Stimulated activated naive CD8-positive, alpha-beta T cell treated with anti-CD3 and anti-CD28 coated beads, Interleukin-15, Interleukin-2, amounts not matched to agents 100 ng/mL and 50 ng/mL, for 24 hours (primary cell): ENCODE data around the gene TMEM237.
A peak's percentile ranks its signal among the peaks of the same experiment; 100 is the strongest.
"Not testable (repeated sequence)": the region's sequence is repeated elsewhere in the genome, so short reads cannot be mapped to it uniquely, and the experiment has no call there.

Source experiments
- H3K27ac Mint-ChIP-seq: one replicate; pipeline ENCODE4 v1.8.0; 2021; ENCODE audit warnings: mild to moderate bottlenecking, mixed read lengths
- H3K27me3 Mint-ChIP-seq: one replicate; pipeline ENCODE4 v1.8.0; 2021; ENCODE audit warnings: mixed read lengths
- H3K36me3 Mint-ChIP-seq: one replicate; pipeline ENCODE4 v1.8.0; 2021; ENCODE audit warnings: low read depth, mixed read lengths
- H3K4me1 Mint-ChIP-seq: one replicate; pipeline ENCODE4 v1.8.0; 2021; ENCODE audit warnings: low read depth, mixed read lengths
- H3K4me3 Mint-ChIP-seq: one replicate; pipeline ENCODE4 v1.8.0; 2021; ENCODE audit warnings: mild to moderate bottlenecking, mixed read lengths
- H3K9me3 Mint-ChIP-seq: one replicate; pipeline ENCODE4 v1.8.0; 2021; ENCODE audit warnings: mixed read lengths

Gene TMEM237

GRCh38 chr2:201643216-201643890 lies at the start of gene TMEM237:
TSS of gene TMEM237 (minus strand) at chr2:201643503. CDS start at chr2:201643400, 103 bp downstream.
- Mint-ChIP-seq H3K4me1 (peaks cover 13% of the 10 kb centered on the region), H3K9me3 (no peaks in the 10 kb centered on the region), H3K4me3 (peak within 1 kb of the TSS; percentile 86), H3K27ac (peak within 1 kb of the TSS; percentile 85), H3K36me3 (peaks cover 7% of the 10 kb centered on the region), H3K27me3 (no peaks in the 10 kb centered on the region)

- H3K4me1 Mint-ChIP-seq: no peaks in the 10 kb centered on the region
- peaks cover 13% of the 10 kb centered on the region for H3K27me3 Mint-ChIP-seq
- H3K4me3 Mint-ChIP-seq: no peak overlapping the region
- no peaks in the 10 kb centered on the region for H3K36me3 Mint-ChIP-seq
- no peaks in the 10 kb centered on the region for H3K9me3 Mint-ChIP-seq
- H3K27ac Mint-ChIP-seq: no peak overlapping the region
Observed at GRCh38 chr2:201685156-201685555, 41.9 kb upstream of the TMEM237 start.

- Mint-ChIP-seq H3K27me3 (peaks cover 5% of the 10 kb centered on the region), H3K27ac (no peak overlapping the region), H3K4me3 (no peak overlapping the region), H3K36me3 (no peaks in the 10 kb centered on the region), H3K4me1 (no peaks in the 10 kb centered on the region), H3K9me3 (no peaks in the 10 kb centered on the region)
Observed at GRCh38 chr2:201680743-201681142, 37.4 kb upstream of the TMEM237 start.

GRCh38 chr2:201678401-201678800 lies 35.1 kb upstream of the TMEM237 start:
- Mint-ChIP-seq H3K36me3 (no peaks in the 10 kb centered on the region), H3K27ac (no peak overlapping the region), H3K4me1 (no peaks in the 10 kb centered on the region), H3K27me3 (peaks cover 5% of the 10 kb centered on the region), H3K9me3 (no peaks in the 10 kb centered on the region), H3K4me3 (no peak overlapping the region)

- Mint-ChIP-seq H3K4me3 (no peak overlapping the region), H3K9me3 (no peaks in the 10 kb centered on the region), H3K27ac (no peak overlapping the region), H3K36me3 (no peaks in the 10 kb centered on the region), H3K27me3 (peaks cover 3% of the 10 kb centered on the region), H3K4me1 (no peaks in the 10 kb centered on the region)
Observed at GRCh38 chr2:201675454-201675853, 32.2 kb upstream of the TMEM237 start.

GRCh38 chr2:201674794-201675193 lies 31.5 kb upstream of the TMEM237 start:
- H3K27me3 Mint-ChIP-seq: peaks cover 4% of the 10 kb centered on the region
- no peak overlapping the region for H3K4me3 Mint-ChIP-seq
- no peaks in the 10 kb centered on the region for H3K36me3 Mint-ChIP-seq
- H3K27ac Mint-ChIP-seq: no peak overlapping the region
- H3K4me1 Mint-ChIP-seq: no peaks in the 10 kb centered on the region
- H3K9me3 Mint-ChIP-seq: no peaks in the 10 kb centered on the region

- no peaks in the 10 kb centered on the region for H3K4me1 Mint-ChIP-seq
- no peaks in the 10 kb centered on the region for H3K9me3 Mint-ChIP-seq
- H3K27me3 Mint-ChIP-seq: peaks cover 4% of the 10 kb centered on the region
- H3K36me3 Mint-ChIP-seq: no peaks in the 10 kb centered on the region
- no peak overlapping the region for H3K4me3 Mint-ChIP-seq
- no peak overlapping the region for H3K27ac Mint-ChIP-seq
Observed at GRCh38 chr2:201674298-201674697, 31.0 kb upstream of the TMEM237 start.

- Mint-ChIP-seq H3K36me3 (no peaks in the 10 kb centered on the region), H3K27ac (no peak overlapping the region)
Observed at GRCh38 chr2:201673546-201673945, 30.2 kb upstream of the TMEM237 start.

GRCh38 chr2:201671205-201671604 lies 27.9 kb upstream of the TMEM237 start:
- not testable (repeated sequence) for H3K9me3 Mint-ChIP-seq, H3K4me3 Mint-ChIP-seq, H3K36me3 Mint-ChIP-seq, H3K27me3 Mint-ChIP-seq, H3K4me1 Mint-ChIP-seq, H3K27ac Mint-ChIP-seq

More at GRCh38 chr2:201673546-201673945, 30.2 kb upstream of the TMEM237 start:
- H3K4me3 Mint-ChIP-seq: no peak overlapping the region
- H3K9me3 Mint-ChIP-seq: no peaks in the 10 kb centered on the region
- H3K27me3 Mint-ChIP-seq: peaks cover 4% of the 10 kb centered on the region
- no peaks in the 10 kb centered on the region for H3K4me1 Mint-ChIP-seq

GRCh38 chr2:201669865-201670264 lies 26.6 kb upstream of the TMEM237 start:
- Mint-ChIP-seq H3K9me3 (no peaks in the 10 kb centered on the region), H3K4me1 (no peaks in the 10 kb centered on the region), H3K27ac (no peak overlapping the region), H3K27me3 (peaks cover 4% of the 10 kb centered on the region), H3K36me3 (no peaks in the 10 kb centered on the region), H3K4me3 (no peak overlapping the region)

GRCh38 chr2:201668402-201668910 lies 25.2 kb upstream of the TMEM237 start:
- Mint-ChIP-seq H3K36me3 (no peaks in the 10 kb centered on the region), H3K9me3 (no peaks in the 10 kb centered on the region), H3K27ac (no peak overlapping the region), H3K27me3 (peaks cover 4% of the 10 kb centered on the region), H3K4me1 (no peaks in the 10 kb centered on the region), H3K4me3 (no peak overlapping the region)

GRCh38 chr2:201664334-201664733 lies 21.0 kb upstream of the TMEM237 start:
- Mint-ChIP-seq H3K4me3 (no peak overlapping the region), H3K36me3 (no peaks in the 10 kb centered on the region), H3K4me1 (no peaks in the 10 kb centered on the region), H3K27ac (no peak overlapping the region), H3K27me3 (no peaks in the 10 kb centered on the region), H3K9me3 (no peaks in the 10 kb centered on the region)

- H3K27me3 Mint-ChIP-seq: no peaks in the 10 kb centered on the region
- no peaks in the 10 kb centered on the region for H3K4me1 Mint-ChIP-seq
- no peak overlapping the region for H3K27ac Mint-ChIP-seq
- H3K4me3 Mint-ChIP-seq: no peak overlapping the region
- no peaks in the 10 kb centered on the region for H3K9me3 Mint-ChIP-seq
- no peaks in the 10 kb centered on the region for H3K36me3 Mint-ChIP-seq
Observed at GRCh38 chr2:201661366-201661765, 18.1 kb upstream of the TMEM237 start.

GRCh38 chr2:201660293-201660895 lies 17.1 kb upstream of the TMEM237 start:
- Mint-ChIP-seq H3K9me3 (no peaks in the 10 kb centered on the region), H3K27ac (no peak overlapping the region), H3K4me3 (no peak overlapping the region), H3K36me3 (no peaks in the 10 kb centered on the region), H3K4me1 (no peaks in the 10 kb centered on the region), H3K27me3 (peaks cover 3% of the 10 kb centered on the region)

GRCh38 chr2:201656740-201657139 lies 13.4 kb upstream of the TMEM237 start:
- no peaks in the 10 kb centered on the region for H3K9me3 Mint-ChIP-seq
- H3K4me3 Mint-ChIP-seq: no peak overlapping the region
- no peak overlapping the region for H3K27ac Mint-ChIP-seq
- peaks cover 15% of the 10 kb centered on the region for H3K27me3 Mint-ChIP-seq
- H3K4me1 Mint-ChIP-seq: no peaks in the 10 kb centered on the region
- no peaks in the 10 kb centered on the region for H3K36me3 Mint-ChIP-seq

- Mint-ChIP-seq H3K36me3 (no peaks in the 10 kb centered on the region), H3K27me3 (peaks cover 18% of the 10 kb centered on the region), H3K9me3 (no peaks in the 10 kb centered on the region), H3K4me1 (no peaks in the 10 kb centered on the region), H3K4me3 (no peak overlapping the region), H3K27ac (no peak overlapping the region)
Observed at GRCh38 chr2:201656102-201656501, 12.8 kb upstream of the TMEM237 start.
